ENCODE results near the gene TMEM30B. TPM values are rescaled to one million over a fixed set of nuclear protein-coding genes. Genes with fewer than 3 reads are reported as not detected.
A peak's percentile ranks its signal among the peaks of the same experiment; 100 is the strongest.

The TMEM30B gene
- total and polyA plus RNA-seq, 2 of the 13 experiments (the other 11 are each of a cell fraction or from before 2014, with no cell fraction given) = not detected

- no peak for TF ChIP-seq NONO (IDR thresholded peaks at IDR 0.05)
- no peak for TF ChIP-seq NONO (CRISPR knock-in tag; conservative IDR thresholded peaks at IDR 0.05)
- TF ChIP-seq ZNF24 (IDR thresholded peaks at IDR 0.05) = no peak
- no peak for TF ChIP-seq SOX6 (IDR thresholded peaks at IDR 0.05)
- peak; percentile 61; the same call in 1 of the 2 replicates for TF ChIP-seq SOX6 (CRISPR knock-in tag; IDR thresholded peaks at IDR 0.05)
- TF ChIP-seq TIGD3 (CRISPR knock-in tag; IDR thresholded peaks at IDR 0.05; ENCODE audit: borderline replicate concordance) = no peak
- TF ChIP-seq ZNF44 (CRISPR knock-in tag; IDR thresholded peaks at IDR 0.05) = no peak
- 0 out of 2 replicates have a peak, but pooled peaks have one; percentile 31 for TF ChIP-seq ARNTL (CRISPR knock-in tag; IDR thresholded peaks at IDR 0.05)
- no peak for TF ChIP-seq MTA3 (CRISPR knock-in tag; IDR thresholded peaks at IDR 0.05)
- TF ChIP-seq ELF1 (CRISPR knock-in tag; IDR thresholded peaks at IDR 0.05) = no peak
- no peak for TF ChIP-seq ZNF256 (CRISPR knock-in tag; conservative IDR thresholded peaks at IDR 0.05)
- TF ChIP-seq CHD2 (IDR thresholded peaks at IDR 0.05; ENCODE audit: low read depth, low read length) = no peak
- TF ChIP-seq ZBTB14 (CRISPR knock-in tag; IDR thresholded peaks at IDR 0.05) = no peak
- TF ChIP-seq FOXP1 (IDR thresholded peaks at IDR 0.05) = no peak
- TF ChIP-seq FOXP1 (CRISPR knock-in tag; IDR thresholded peaks at IDR 0.05) = 0 out of 2 replicates have a peak, but pooled peaks have one; percentile 24
- no peak for TF ChIP-seq ATM (IDR thresholded peaks at IDR 0.05; ENCODE audit: borderline replicate concordance)
- peak; percentile 44 for TF ChIP-seq SALL1 (CRISPR knock-in tag; IDR thresholded peaks at IDR 0.05)
- peak; percentile 49; the same call in 1 of the 2 replicates for TF ChIP-seq MNT (IDR thresholded peaks at IDR 0.05)
- TF ChIP-seq KLF11 (CRISPR knock-in tag; IDR thresholded peaks at IDR 0.05) = no peak
- TF ChIP-seq TRIM24 (CRISPR knock-in tag; IDR thresholded peaks at IDR 0.05) = no peak
- no peak for TF ChIP-seq MLX (CRISPR knock-in tag; IDR thresholded peaks at IDR 0.05)
- no peak for TF ChIP-seq ZNF253 (CRISPR knock-in tag; IDR thresholded peaks at IDR 0.05; ENCODE audit: borderline replicate concordance)
- TF ChIP-seq ZNF547 (CRISPR knock-in tag; IDR thresholded peaks at IDR 0.05) = no peak
- TF ChIP-seq ZNF678 (CRISPR knock-in tag; IDR thresholded peaks at IDR 0.05) = no peak
- no peak for TF ChIP-seq REXO4 (CRISPR knock-in tag; IDR thresholded peaks at IDR 0.05; ENCODE audit: borderline replicate concordance)
- TF ChIP-seq CREM (IDR thresholded peaks at IDR 0.05) = no peak
- no peak for TF ChIP-seq CREM (CRISPR knock-in tag; IDR thresholded peaks at IDR 0.05)
- TF ChIP-seq NR3C1 (CRISPR knock-in tag; IDR thresholded peaks at IDR 0.05) = no peak
- TF ChIP-seq ZNF235 (CRISPR knock-in tag; IDR thresholded peaks at IDR 0.05; ENCODE audit: borderline replicate concordance) = no peak
- peak; percentile 41; the same call in 1 of the 2 replicates for TF ChIP-seq MAFF (IDR thresholded peaks at IDR 0.05; ENCODE audit: low read depth, low read length)
These were observed 20.0 kb downstream of the TMEM30B start (continued) for GRCh38 chr14:61260939-61261776.

Data from HepG2 (cell line).